Neural cell (in vitro differentiated cells): ENCODE results near the gene C19orf85.

Experiments
- CTCF ChIP-seq: fragments of 450-650 bp; IDR thresholded peaks from 2 replicates; pipeline ENCODE4 v1.5.1; 2014; ENCODE audit warnings: antibody characterized with exemption, mild to moderate bottlenecking, moderate library complexity; ENCODE audit not compliant: poor library complexity, severe bottlenecking
- SMC3 ChIP-seq: fragments of 450-650 bp; conservative IDR thresholded peaks from 2 replicates; pipeline ENCODE4 v1.6.1; 2014; ENCODE audit warnings: antibody characterized with exemption, mild to moderate bottlenecking, moderate library complexity; ENCODE audit not compliant: poor library complexity

- no peak for TF ChIP-seq CTCF
- no peak for TF ChIP-seq SMC3
Observed at GRCh38 chr19:55503157-55503501, 38.6 kb upstream of the C19orf85 start.
